ENCODE measurements around the gene ACKR4.

GRCh38 chr3:132564070-132564465, 33.0 kb upstream of the ACKR4 start:
- TF ChIP-seq, protein P1, sequence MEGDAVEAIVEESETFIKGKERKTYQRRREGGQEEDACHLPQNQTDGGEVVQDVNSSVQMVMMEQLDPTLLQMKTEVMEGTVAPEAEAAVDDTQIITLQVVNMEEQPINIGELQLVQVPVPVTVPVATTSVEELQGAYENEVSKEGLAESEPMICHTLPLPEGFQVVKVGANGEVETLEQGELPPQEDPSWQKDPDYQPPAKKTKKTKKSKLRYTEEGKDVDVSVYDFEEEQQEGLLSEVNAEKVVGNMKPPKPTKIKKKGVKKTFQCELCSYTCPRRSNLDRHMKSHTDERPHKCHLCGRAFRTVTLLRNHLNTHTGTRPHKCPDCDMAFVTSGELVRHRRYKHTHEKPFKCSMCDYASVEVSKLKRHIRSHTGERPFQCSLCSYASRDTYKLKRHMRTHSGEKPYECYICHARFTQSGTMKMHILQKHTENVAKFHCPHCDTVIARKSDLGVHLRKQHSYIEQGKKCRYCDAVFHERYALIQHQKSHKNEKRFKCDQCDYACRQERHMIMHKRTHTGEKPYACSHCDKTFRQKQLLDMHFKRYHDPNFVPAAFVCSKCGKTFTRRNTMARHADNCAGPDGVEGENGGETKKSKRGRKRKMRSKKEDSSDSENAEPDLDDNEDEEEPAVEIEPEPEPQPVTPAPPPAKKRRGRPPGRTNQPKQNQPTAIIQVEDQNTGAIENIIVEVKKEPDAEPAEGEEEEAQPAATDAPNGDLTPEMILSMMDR (IDR thresholded peaks at IDR 0.05): no peak
- TF ChIP-seq, protein P2, sequence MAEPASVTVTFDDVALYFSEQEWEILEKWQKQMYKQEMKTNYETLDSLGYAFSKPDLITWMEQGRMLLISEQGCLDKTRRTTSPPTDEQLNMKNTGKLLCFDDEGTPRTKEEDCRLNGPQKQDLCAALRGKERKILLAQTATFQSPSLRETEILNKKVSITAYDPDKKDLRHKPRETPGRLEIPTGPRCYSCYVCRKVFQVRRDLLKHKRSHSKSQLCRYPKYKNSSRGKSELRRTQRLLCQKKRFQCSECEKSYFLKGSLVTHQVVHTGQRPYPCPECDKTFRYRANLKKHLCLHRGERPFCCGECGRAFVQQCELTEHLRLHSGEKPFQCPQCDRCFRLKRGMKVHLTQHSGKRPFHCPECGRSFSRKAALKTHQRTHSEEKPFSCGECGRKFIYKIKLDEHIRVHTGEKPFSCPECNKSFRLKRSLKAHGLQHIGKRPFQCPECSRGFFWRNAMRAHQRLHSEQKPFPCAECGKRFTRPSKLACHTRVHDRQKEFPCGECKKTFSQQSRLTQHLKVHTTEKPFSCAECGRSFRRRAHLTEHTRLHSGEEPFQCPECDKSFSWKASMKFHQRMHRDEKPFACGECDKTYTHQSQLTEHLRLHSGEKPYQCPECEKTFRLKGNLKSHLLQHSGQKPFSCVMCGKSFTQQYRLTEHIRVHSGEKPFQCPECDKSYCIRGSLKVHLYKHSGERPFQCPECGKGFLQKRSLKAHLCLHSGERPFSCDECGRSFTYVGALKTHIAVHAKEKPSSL (CRISPR knock-in tag; conservative IDR thresholded peaks at IDR 0.05): no peak
- TF ChIP-seq NFYB (CRISPR knock-in tag; conservative IDR thresholded peaks at IDR 0.05; ENCODE audit: low read depth) (no peak), CREM (CRISPR knock-in tag; IDR thresholded peaks at IDR 0.05) (no peak), TEAD1 (CRISPR knock-in tag; IDR thresholded peaks at IDR 0.05) (no peak), TEAD4 (CRISPR knock-in tag; IDR thresholded peaks at IDR 0.05) (no peak), MYBL2 (CRISPR knock-in tag; IDR thresholded peaks at IDR 0.05) (no peak), JUN (CRISPR knock-in tag; IDR thresholded peaks at IDR 0.05) (no peak), TP53 (CRISPR knock-in tag; IDR thresholded peaks at IDR 0.05) (no peak)
- TF ChIP-seq, protein P3, sequence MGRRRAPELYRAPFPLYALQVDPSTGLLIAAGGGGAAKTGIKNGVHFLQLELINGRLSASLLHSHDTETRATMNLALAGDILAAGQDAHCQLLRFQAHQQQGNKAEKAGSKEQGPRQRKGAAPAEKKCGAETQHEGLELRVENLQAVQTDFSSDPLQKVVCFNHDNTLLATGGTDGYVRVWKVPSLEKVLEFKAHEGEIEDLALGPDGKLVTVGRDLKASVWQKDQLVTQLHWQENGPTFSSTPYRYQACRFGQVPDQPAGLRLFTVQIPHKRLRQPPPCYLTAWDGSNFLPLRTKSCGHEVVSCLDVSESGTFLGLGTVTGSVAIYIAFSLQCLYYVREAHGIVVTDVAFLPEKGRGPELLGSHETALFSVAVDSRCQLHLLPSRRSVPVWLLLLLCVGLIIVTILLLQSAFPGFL (CRISPR knock-in tag; IDR thresholded peaks at IDR 0.05; ENCODE audit: borderline replicate concordance): no peak
- TF ChIP-seq, protein P4, sequence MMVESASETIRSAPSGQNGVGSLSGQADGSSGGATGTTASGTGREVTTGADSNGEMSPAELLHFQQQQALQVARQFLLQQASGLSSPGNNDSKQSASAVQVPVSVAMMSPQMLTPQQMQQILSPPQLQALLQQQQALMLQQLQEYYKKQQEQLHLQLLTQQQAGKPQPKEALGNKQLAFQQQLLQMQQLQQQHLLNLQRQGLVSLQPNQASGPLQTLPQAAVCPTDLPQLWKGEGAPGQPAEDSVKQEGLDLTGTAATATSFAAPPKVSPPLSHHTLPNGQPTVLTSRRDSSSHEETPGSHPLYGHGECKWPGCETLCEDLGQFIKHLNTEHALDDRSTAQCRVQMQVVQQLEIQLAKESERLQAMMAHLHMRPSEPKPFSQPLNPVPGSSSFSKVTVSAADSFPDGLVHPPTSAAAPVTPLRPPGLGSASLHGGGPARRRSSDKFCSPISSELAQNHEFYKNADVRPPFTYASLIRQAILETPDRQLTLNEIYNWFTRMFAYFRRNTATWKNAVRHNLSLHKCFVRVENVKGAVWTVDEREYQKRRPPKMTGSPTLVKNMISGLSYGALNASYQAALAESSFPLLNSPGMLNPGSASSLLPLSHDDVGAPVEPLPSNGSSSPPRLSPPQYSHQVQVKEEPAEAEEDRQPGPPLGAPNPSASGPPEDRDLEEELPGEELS (CRISPR knock-in tag; IDR thresholded peaks at IDR 0.05): no peak
